PFSK-1 (cell line): ENCODE measurements around the gene ADGRL3.

Experiments
- FOXP2 ChIP-seq: optimal IDR thresholded peaks from 2 replicates; pipeline ENCODE3; 2011; ENCODE audit warnings: borderline replicate concordance, control low read depth, inconsistent platforms; ENCODE audit not compliant: insufficient read depth; ENCODE audit errors: extremely low read length, extremely low read depth
- POLR2AphosphoS5 ChIP-seq: IDR thresholded peaks from 2 replicates; pipeline ENCODE4 v1.6.1; 2012; ENCODE audit warnings: low read depth, mild to moderate bottlenecking, control low read depth, low read length, moderate library complexity
- REST ChIP-seq, 2 experiments: IDR thresholded peaks; 2 replicates each; pipeline versions ENCODE4 v1.6.1 to v1.8.0; 2011 to 2012; ENCODE audit warnings: low read depth in 2 of 2, low read length in 2 of 2, control low read depth in 1 of 2, inconsistent platforms in 1 of 2, mild to moderate bottlenecking in 1 of 2, moderate library complexity in 1 of 2; ENCODE audit not compliant: insufficient read depth in 1 of 2
- SIN3A ChIP-seq: IDR thresholded peaks from 2 replicates; pipeline ENCODE4 v1.6.1; 2012; ENCODE audit warnings: mild to moderate bottlenecking, low read length, moderate library complexity, borderline replicate concordance; ENCODE audit not compliant: insufficient read depth
- TAF1 ChIP-seq: IDR thresholded peaks from 2 replicates; pipeline ENCODE4 v1.6.1; 2012; ENCODE audit warnings: low read length, control low read depth, borderline replicate concordance; ENCODE audit not compliant: insufficient read depth

The ADGRL3 gene

GRCh38 chr4:61400439-61401038, 200.4 kb downstream of the ADGRL3 start:
- TF ChIP-seq POLR2AphosphoS5: no peak
- no peak for TF ChIP-seq TAF1
- no peak for TF ChIP-seq FOXP2
- no peak for TF ChIP-seq SIN3A
- no peak for TF ChIP-seq REST (IDR thresholded peaks at IDR 0.05; ENCODE audit: insufficient read depth in 1 of 2, low read depth in 2 of 2, low read length in 2 of 2)

- TF ChIP-seq TAF1: no peak
- no peak for TF ChIP-seq POLR2AphosphoS5
- no peak for TF ChIP-seq REST (IDR thresholded peaks at IDR 0.05; ENCODE audit: insufficient read depth in 1 of 2, low read depth in 2 of 2, low read length in 2 of 2)
- no peak for TF ChIP-seq SIN3A
- TF ChIP-seq FOXP2: no peak
These were observed 201.6 kb downstream of the ADGRL3 start for GRCh38 chr4:61401771-61402170.

GRCh38 chr4:61405307-61405706, 205.2 kb downstream of the ADGRL3 start:
- TF ChIP-seq TAF1: no peak
- no peak for TF ChIP-seq REST (IDR thresholded peaks at IDR 0.05; ENCODE audit: insufficient read depth in 1 of 2, low read depth in 2 of 2, low read length in 2 of 2)
- no peak for TF ChIP-seq SIN3A
- TF ChIP-seq POLR2AphosphoS5: no peak
- no peak for TF ChIP-seq FOXP2

- TF ChIP-seq TAF1 (no peak), POLR2AphosphoS5 (no peak)
These were observed 206.6 kb downstream of the ADGRL3 start for GRCh38 chr4:61406677-61407076.

- TF ChIP-seq TAF1 (no peak), POLR2AphosphoS5 (no peak), FOXP2 (no peak), SIN3A (no peak), REST (IDR thresholded peaks at IDR 0.05; ENCODE audit: insufficient read depth in 1 of 2, low read depth in 2 of 2, low read length in 2 of 2) (no peak)
These were observed 207.8 kb downstream of the ADGRL3 start for GRCh38 chr4:61407642-61408618.
